T-helper 1 cell treated with Interleukin-12 subunit alpha and Interleukin-12 subunit beta and Interleukin-4 antibody, amounts not matched to agents 30 μg/mL and 1 μg/mL, for 36 hours (primary cell): ENCODE measurements around the gene SSC4D.

Source experiments
- H3K27ac Mint-ChIP-seq: one replicate; pipeline ENCODE4 v1.8.0; 2021; ENCODE audit warnings: mild to moderate bottlenecking, mixed read lengths
- H3K27me3 Mint-ChIP-seq: one replicate; pipeline ENCODE4 v1.8.0; 2021; ENCODE audit warnings: low read depth, mixed read lengths
- H3K36me3 Mint-ChIP-seq: one replicate; pipeline ENCODE4 v1.8.0; 2021; ENCODE audit warnings: low read depth, mixed read lengths
- H3K4me1 Mint-ChIP-seq: one replicate; pipeline ENCODE4 v1.8.0; 2021; ENCODE audit warnings: low read depth, mixed read lengths
- H3K4me3 Mint-ChIP-seq: one replicate; pipeline ENCODE4 v1.8.0; 2021; ENCODE audit warnings: mild to moderate bottlenecking, moderate library complexity, mixed read lengths
- H3K9me3 Mint-ChIP-seq: one replicate; pipeline ENCODE4 v1.8.0; 2021; ENCODE audit warnings: mixed read lengths

SSC4D gene

GRCh38 chr7:76342222-76342621 lies 67.3 kb downstream of the SSC4D start:
- no peak overlapping the region for H3K4me3 Mint-ChIP-seq
- H3K4me1 Mint-ChIP-seq, result peaks cover 39% of the 10 kb centered on the region
- H3K9me3 Mint-ChIP-seq, result no peaks in the 10 kb centered on the region
- H3K27ac Mint-ChIP-seq, result no peak overlapping the region
- H3K36me3 Mint-ChIP-seq, result peaks cover 52% of the 10 kb centered on the region
- H3K27me3 Mint-ChIP-seq, result no peaks in the 10 kb centered on the region

DNA sequence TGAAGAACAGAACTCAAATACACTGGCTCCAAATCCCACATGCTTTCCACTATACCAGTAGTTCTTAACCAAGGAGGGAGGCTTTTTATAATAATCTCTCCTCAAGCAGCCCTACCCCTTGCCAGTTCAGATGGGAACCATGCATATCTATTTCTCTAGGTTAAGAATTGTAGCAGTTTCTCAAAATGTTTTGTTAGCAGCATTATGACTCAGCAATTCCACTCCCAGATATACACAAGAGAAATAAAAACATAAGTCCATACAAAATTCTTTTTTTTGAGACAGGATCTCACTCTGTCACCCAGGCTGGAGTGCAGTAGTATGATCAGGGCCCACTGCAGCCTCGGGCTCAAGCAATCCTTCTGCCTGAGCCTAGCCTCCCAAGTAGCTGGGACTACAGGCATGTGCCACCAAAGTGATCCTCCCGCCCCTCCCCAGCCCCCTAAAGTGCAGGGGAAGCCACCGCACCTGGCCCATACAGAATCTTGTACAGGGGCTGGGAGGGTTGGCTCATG lies 68.8 kb downstream of the SSC4D start:
- Mint-ChIP-seq H3K4me1 (peaks cover 34% of the 10 kb centered on the region), H3K27ac (peak overlapping the region; percentile 52)

More for the DNA sequence above, 68.8 kb downstream of the SSC4D start:
- Mint-ChIP-seq H3K9me3 (no peaks in the 10 kb centered on the region), H3K36me3 (peaks cover 39% of the 10 kb centered on the region), H3K4me3 (no peak overlapping the region), H3K27me3 (no peaks in the 10 kb centered on the region)
